Central memory CD8-positive, alpha-beta T cell (primary cell): ENCODE results near the gene B4GALNT1.
A peak's percentile ranks its signal among the peaks of the same experiment; 100 is the strongest.
"Not testable (repeated sequence)": the region's sequence is repeated elsewhere in the genome, so short reads cannot be mapped to it uniquely, and the experiment has no call there.

Experiments
- ATAC-seq: fragments of 150-1000 bp; cut with Tn5 transposase; replicated peaks from 2 replicates; pipeline ENCODE4 v1.10.0; 2022; ENCODE audit warnings: mild to moderate bottlenecking, moderate FRiP score, moderate number of reproducible peaks; ENCODE audit not compliant: poor library complexity, severe bottlenecking; ENCODE audit errors: extremely low read depth
- DNase-seq, 2 donors: peaks; one replicate each; pipeline ENCODE4 v3.0.0; 2021; ENCODE audit warnings: low spot score in 2 of 2
- H3K27ac Mint-ChIP-seq: one replicate; pipeline ENCODE4 v1.8.0; 2022; ENCODE audit warnings: low read depth, mild to moderate bottlenecking, moderate library complexity, mixed read lengths
- H3K27me3 Mint-ChIP-seq: one replicate; pipeline ENCODE4 v1.8.0; 2022; ENCODE audit warnings: mixed read lengths
- H3K36me3 Mint-ChIP-seq: one replicate; pipeline ENCODE4 v1.8.0; 2022; ENCODE audit warnings: mild to moderate bottlenecking, moderate library complexity, mixed read lengths; ENCODE audit not compliant: insufficient read depth
- H3K4me1 Mint-ChIP-seq: one replicate; pipeline ENCODE4 v1.8.0; 2022; ENCODE audit warnings: mixed read lengths
- H3K4me3 Mint-ChIP-seq: one replicate; pipeline ENCODE4 v1.8.0; 2022; ENCODE audit warnings: mild to moderate bottlenecking, moderate library complexity, mixed read lengths
- H3K9me3 Mint-ChIP-seq: one replicate; pipeline ENCODE4 v1.8.0; 2022; ENCODE audit warnings: mixed read lengths

Gene B4GALNT1

DNA sequence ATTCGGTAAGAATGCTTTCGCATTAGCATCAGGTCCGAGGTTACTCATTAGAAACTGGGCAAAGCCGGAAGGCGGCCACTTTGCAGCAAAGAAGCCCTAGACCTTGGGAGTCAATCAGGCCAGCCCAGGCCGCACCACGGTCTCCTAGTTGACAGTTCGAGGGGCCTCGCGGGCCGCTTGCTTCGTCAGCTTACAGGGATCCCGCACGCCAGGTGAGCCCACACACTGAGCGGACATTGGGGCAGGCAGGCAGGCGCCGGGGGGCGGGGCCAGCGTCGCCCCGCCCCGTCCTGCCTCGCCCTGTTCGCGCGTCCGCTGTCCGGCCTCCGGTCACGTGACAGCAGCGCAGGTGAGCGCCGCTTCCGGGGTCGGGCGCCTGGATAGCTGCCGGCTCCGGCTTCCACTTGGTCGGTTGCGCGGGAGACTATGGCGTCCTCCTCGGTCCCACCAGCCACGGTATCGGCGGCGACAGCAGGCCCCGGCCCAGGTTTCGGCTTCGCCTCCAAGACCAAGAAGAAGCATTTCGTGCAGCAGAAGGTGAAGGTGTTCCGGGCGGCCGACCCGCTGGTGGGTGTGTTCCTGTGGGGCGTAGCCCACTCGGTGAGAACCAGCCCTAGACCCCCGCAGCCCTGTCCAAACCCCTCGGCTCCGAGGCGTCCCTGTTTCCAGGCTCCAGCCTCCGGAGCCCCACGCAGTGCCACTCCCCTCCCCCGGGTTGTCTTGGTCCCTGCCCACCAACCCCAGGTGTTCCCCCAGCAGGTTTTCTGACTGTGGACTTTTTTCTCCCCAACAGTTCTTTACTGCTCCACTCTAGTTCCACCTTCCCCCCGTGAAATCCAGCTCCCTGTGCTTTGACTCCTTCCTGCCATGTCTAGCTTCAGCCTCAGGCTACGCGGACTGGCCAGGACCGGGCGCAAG lies 41.9 kb downstream of the B4GALNT1 start, which contains the start of gene PIP4K2C:
PIP4K2C (plus strand) TSS at position 329 of the 918 bp plus-strand sequence; CDS start at position 427, 98 bp downstream.
- Mint-ChIP-seq H3K36me3 (peaks cover 20% of the 10 kb centered on the region), H3K4me3 (peak within 1 kb of the TSS; percentile 87), H3K27me3 (no peaks in the 10 kb centered on the region), H3K27ac (peak within 1 kb of the TSS; percentile 89), H3K9me3 (no peaks in the 10 kb centered on the region), H3K4me1 (peaks cover 36% of the 10 kb centered on the region)
- DNase-seq (peak; percentile 39 to 54), ATAC-seq (peak; percentile 76)

DNA sequence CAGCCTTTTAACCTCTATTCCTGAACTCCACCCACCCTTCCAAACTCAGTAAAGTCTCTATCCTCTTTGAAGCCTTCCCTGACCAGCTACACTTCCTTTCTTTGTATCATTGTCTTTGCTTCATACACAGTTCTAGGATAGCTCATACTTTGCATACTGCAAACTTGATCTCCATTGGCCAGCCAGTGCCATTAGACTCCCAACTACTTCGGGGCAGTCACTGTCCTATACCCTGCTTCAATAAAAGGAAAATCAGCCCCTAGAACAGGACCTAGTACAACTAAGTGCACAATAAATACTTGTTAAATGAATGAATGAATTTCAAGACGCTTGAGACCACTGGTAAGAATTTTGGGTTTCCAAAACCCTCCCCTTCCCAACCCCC lies 42.5 kb downstream of the B4GALNT1 start:
- peaks cover 15% of the 10 kb centered on the region for H3K36me3 Mint-ChIP-seq
- ATAC-seq (peak; percentile 7), DNase-seq (no peak)
- H3K27me3 Mint-ChIP-seq: no peaks in the 10 kb centered on the region
- H3K9me3 Mint-ChIP-seq: no peaks in the 10 kb centered on the region
- H3K4me3 Mint-ChIP-seq: peak overlapping the region; percentile 87
- H3K4me1 Mint-ChIP-seq: peaks cover 36% of the 10 kb centered on the region
- peak overlapping the region; percentile 89 for H3K27ac Mint-ChIP-seq

DNA sequence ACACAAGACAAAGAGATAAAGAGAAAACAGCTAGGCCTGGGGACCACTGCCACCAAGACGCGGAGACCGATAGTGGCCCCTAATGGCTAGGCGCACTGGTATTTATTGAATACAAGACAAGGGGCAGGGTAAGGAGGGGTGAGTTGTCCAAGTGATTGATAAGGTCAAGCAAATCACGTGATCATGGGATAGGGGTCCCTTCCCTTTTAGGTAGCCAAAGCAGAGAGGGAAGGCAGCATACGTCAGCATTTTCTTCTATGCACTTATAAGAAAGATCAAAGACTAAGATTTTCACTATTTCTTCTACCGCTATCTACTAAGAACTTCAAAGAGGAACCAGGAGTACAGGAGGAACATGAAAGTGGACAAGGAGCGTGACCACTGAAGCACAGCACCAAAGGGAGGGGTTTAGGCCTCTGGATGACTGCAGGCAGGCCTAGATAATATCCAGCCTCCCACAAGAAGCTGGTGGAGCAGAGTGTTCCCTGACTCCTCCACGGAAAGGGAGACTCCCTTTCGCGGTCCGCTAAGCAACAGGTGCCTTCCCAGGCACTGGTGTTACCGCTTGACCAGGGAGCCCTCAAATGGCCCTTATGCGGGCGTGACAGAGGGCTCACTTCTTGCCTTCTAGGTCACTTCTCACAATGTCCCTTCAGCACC lies 43.9 kb downstream of the B4GALNT1 start:
- not testable (repeated sequence) for H3K27me3 Mint-ChIP-seq, ATAC-seq, H3K4me3 Mint-ChIP-seq, H3K36me3 Mint-ChIP-seq, H3K27ac Mint-ChIP-seq, H3K9me3 Mint-ChIP-seq, DNase-seq
- H3K4me1 Mint-ChIP-seq: peaks cover 35% of the 10 kb centered on the region

DNA sequence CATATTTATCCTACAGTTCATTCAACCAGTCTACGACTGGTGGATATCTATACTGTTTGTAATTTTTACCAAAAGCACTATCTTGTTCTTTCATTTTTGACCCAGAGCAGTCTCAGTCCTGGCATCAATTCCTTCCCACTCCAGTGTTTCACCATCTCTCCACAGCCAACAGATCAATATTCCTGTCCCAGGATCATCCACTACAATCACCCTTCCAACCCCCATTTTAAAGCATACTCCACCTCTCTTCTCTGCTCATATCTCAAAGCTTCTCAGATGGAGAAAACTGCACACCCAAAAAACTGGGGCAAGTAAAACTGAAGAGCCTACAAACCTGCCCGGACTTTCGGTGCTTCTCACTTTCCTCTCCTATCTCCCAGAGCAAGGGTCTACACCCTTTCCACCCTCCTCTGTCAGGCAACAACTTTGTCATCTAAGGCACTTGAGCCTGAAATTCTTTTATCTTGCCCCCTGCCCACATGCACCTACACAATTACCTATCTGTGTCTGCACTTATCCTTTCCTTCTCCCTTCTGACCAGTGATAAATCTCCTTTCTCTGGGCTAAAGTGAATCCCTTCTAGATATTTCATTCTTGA lies 46.1 kb downstream of the B4GALNT1 start:
- Mint-ChIP-seq H3K9me3 (no peaks in the 10 kb centered on the region), H3K4me3 (no peak overlapping the region), H3K27ac (no peak overlapping the region), H3K4me1 (peaks cover 21% of the 10 kb centered on the region), H3K36me3 (peaks cover 2% of the 10 kb centered on the region), H3K27me3 (peaks cover 10% of the 10 kb centered on the region)
- no peak for DNase-seq
- ATAC-seq: no peak

DNA sequence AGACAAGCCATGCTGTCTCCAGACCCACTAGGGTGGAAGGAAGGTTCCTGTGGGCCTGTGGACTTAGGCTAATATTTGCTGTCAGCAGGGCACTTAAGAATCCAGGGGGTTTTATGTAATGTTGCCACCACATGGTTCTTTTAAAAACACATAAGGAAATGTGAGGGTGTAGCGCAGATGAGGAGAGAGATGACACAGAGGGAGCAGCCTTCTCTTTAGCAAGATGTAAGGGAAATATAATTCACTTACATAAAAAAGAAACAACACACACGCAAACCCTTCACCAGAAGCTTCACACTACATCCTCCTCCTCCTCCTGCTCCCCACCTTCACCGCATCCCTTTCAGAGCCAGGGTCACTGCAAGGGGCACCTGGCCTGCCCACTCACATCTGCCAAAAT lies 46.9 kb downstream of the B4GALNT1 start:
- Mint-ChIP-seq H3K36me3 (no peaks in the 10 kb centered on the region), H3K27ac (no peak overlapping the region), H3K9me3 (no peaks in the 10 kb centered on the region), H3K4me1 (peaks cover 15% of the 10 kb centered on the region), H3K27me3 (peaks cover 10% of the 10 kb centered on the region), H3K4me3 (no peak overlapping the region)
- DNase-seq (no peak), ATAC-seq (no peak)

DNA sequence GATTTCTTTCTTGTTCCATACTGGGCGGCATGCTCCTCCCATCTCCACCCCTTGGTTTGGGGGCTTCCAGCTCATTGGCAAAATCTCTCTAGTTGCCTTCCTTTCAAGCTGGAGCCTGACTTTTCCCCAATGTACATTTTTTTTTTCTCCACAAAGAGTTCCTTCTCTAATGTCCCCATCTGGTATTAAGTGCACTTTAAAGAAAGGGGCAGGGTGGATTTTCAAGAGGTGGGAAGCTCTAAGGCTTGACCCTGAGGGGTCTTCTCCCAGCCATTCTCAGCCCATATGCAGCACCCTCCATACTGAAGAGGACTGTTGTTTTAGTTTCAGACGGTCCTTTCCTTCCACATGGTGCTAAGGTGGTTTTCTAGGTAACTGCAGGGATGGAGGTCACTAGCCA lies 47.8 kb downstream of the B4GALNT1 start:
- Mint-ChIP-seq H3K4me1 (peaks cover 9% of the 10 kb centered on the region), H3K27ac (no peak overlapping the region), H3K36me3 (no peaks in the 10 kb centered on the region), H3K9me3 (no peaks in the 10 kb centered on the region), H3K27me3 (peaks cover 10% of the 10 kb centered on the region), H3K4me3 (no peak overlapping the region)
- no peak for DNase-seq
- ATAC-seq: no peak

DNA sequence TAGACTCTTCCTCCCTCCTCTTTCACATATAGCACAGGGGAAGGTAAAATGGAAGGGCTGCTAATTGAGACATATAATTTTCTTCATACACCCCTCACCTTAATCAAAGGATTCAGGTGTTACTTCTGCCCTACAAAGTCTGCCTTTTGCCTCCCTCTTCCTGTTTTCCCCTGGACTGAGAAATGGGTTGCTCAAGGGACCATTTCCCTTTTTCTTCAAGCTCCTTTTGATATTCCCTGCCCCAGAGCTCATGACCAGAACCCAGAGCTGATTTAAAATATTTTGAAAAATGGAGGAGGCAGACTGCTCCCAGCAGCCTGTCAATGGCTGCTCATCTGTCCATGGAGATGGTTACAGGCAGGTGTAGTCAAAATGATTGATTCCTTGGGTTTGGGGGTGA lies 48.3 kb downstream of the B4GALNT1 start:
- H3K4me1 Mint-ChIP-seq: peaks cover 8% of the 10 kb centered on the region
- no peak overlapping the region for H3K4me3 Mint-ChIP-seq
- peaks cover 10% of the 10 kb centered on the region for H3K27me3 Mint-ChIP-seq
- H3K27ac Mint-ChIP-seq: peak overlapping the region; percentile 36
- H3K36me3 Mint-ChIP-seq: no peaks in the 10 kb centered on the region
- H3K9me3 Mint-ChIP-seq: no peaks in the 10 kb centered on the region
- DNase-seq: no peak
- ATAC-seq: no peak

DNA sequence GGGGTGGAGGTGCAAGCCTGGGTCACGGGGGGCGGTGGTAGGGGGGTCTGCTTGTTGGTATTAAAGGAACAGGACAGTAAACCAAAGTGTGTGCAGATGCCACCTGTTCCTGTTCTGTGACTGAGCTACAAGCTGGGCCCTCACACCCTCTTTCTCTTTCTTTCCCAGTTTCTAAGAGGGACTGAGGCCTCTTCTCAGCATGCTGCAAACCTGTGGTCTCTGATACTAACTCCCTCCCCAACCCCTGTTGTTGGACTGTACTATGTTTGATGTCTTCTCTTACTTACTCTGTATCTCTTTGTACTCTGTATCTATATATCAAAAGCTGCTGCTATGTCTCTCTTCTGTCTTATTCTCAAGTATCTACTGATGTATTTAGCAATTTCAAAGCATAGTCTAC lies 49.0 kb downstream of the B4GALNT1 start:
- no peak for ATAC-seq
- no peak for DNase-seq
- H3K4me3 Mint-ChIP-seq: no peak overlapping the region
- H3K27me3 Mint-ChIP-seq: peaks cover 10% of the 10 kb centered on the region
- H3K27ac Mint-ChIP-seq: peak overlapping the region; percentile 36
- no peaks in the 10 kb centered on the region for H3K36me3 Mint-ChIP-seq
- peaks cover 8% of the 10 kb centered on the region for H3K4me1 Mint-ChIP-seq
- no peaks in the 10 kb centered on the region for H3K9me3 Mint-ChIP-seq

DNA sequence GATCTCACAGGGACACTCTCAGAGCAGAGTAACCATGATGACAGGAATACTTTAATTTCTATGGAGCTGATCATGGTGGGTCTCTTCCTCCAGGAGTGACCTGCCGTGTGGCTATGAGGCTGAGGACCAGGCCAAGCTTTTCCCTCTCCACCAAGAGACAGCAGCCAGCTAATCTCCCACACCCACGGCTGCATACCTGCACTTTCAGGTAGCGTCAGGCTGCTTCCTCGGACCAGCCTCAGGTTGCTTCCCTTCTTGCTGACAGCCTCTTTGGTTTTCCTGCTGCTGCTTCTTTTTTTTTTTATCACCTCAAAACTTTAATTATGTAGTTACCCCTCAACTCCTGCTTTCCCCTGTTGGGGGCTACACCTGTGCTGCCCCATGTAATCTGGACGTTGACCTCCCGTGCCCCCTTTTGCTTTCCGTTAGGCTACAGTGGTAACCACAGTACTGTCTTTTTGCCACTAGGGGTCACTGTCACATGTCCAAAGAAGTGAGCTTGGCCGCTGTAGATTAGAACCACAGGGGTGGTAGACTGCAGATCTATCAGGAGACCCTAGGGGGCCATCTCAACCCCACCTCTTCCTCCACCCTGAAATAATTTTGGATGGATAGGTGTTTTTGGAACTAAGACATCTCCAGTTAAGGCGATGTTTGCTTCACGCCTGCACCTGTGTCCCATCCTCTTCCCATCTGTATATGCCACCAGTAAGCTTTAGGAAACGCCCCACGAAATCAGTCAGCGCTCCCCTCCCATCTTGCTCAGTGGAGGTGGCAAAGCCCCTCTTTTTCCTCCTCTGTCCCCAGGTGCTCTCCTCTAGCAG lies 49.8 kb downstream of the B4GALNT1 start:
- H3K4me3 Mint-ChIP-seq: no peak overlapping the region
- no peaks in the 10 kb centered on the region for H3K36me3 Mint-ChIP-seq
- ATAC-seq (peak; percentile 99), DNase-seq (peak; percentile 48 to 66)
- no peaks in the 10 kb centered on the region for H3K9me3 Mint-ChIP-seq
- H3K4me1 Mint-ChIP-seq: peaks cover 8% of the 10 kb centered on the region
- H3K27me3 Mint-ChIP-seq: peaks cover 10% of the 10 kb centered on the region
- no peak overlapping the region for H3K27ac Mint-ChIP-seq

DNA sequence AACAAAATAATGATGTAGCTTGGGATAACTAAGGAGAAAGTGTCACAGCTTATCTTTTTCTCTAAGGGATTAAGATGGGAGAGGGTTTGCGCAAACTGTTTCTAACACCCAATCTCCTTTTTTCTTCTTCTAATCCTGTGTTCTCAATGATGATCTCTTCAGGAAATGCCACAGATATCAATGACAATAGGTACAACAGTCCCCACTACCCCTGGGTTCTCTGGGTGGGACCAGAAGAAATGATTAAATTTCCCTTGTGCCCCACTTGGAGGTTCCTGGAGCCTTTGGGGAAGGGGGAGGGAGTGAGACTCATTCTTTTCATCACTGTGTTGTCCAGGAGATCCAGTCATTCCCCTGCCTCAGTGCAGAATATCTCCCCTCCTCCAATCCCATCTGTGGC lies 50.6 kb downstream of the B4GALNT1 start:
- H3K9me3 Mint-ChIP-seq: no peaks in the 10 kb centered on the region
- DNase-seq (no peak), ATAC-seq (no peak)
- H3K27ac Mint-ChIP-seq: no peak overlapping the region
- H3K4me1 Mint-ChIP-seq: peaks cover 8% of the 10 kb centered on the region
- peaks cover 10% of the 10 kb centered on the region for H3K27me3 Mint-ChIP-seq
- H3K4me3 Mint-ChIP-seq: no peak overlapping the region
- no peaks in the 10 kb centered on the region for H3K36me3 Mint-ChIP-seq

DNA sequence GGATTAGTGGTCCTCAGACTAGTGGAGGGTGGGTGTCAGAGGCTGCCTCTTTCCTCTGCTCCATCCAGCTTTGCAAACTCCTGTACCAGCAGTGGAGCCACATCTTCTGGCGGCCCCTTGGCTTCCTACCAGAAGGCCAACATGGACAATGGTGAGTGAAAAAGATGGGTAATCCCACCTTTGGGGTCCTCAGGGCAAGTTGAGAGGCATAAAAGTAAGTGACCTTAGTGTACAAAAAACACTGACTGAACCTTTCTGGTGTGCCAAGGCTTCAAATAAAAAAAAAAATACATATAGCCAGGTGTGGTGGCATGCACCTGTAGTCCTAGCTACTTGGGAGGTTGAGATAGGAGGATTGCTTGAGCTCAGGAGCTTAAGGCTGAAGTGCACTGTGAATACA lies 51.2 kb downstream of the B4GALNT1 start:
- Mint-ChIP-seq H3K4me3 (no peak overlapping the region), H3K36me3 (no peaks in the 10 kb centered on the region), H3K9me3 (no peaks in the 10 kb centered on the region), H3K4me1 (peaks cover 8% of the 10 kb centered on the region), H3K27ac (no peak overlapping the region), H3K27me3 (peaks cover 10% of the 10 kb centered on the region)
- no peak for ATAC-seq
- no peak for DNase-seq

DNA sequence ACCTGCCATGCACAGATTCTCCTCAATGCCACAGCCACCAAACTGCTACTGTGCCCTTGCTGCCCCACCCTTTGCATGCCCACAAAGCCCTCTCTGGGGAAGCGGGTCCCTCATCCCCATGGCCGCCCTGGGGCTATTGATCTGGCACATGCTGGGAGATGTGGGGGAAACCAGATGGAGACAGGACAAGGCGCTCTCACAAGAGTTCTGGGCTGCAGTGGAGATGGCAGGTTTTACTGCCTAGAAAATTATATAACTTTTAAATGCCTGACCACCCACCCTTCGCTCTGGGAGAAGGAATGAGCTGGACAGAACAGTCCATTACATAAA lies 52.6 kb downstream of the B4GALNT1 start:
- no peak overlapping the region for H3K27ac Mint-ChIP-seq
- no peak for ATAC-seq

More for the DNA sequence above, 52.6 kb downstream of the B4GALNT1 start:
- no peaks in the 10 kb centered on the region for H3K36me3 Mint-ChIP-seq
- no peaks in the 10 kb centered on the region for H3K9me3 Mint-ChIP-seq
- no peak for DNase-seq
- H3K4me3 Mint-ChIP-seq: no peak overlapping the region
- H3K27me3 Mint-ChIP-seq: peaks cover 10% of the 10 kb centered on the region
- peaks cover 8% of the 10 kb centered on the region for H3K4me1 Mint-ChIP-seq
